ENCODE results near the gene PPP1R12A. TPM values are rescaled to one million over a fixed set of nuclear protein-coding genes. Genes with fewer than 3 reads are reported as not detected.
A peak's percentile ranks its signal among the peaks of the same experiment; 100 is the strongest.

The PPP1R12A gene
- total RNA-seq, 1 donor from 2014 or later = 91.3 TPM

- no peaks in the 10 kb centered on the region for H3K27me3 ChIP-seq (ENCODE audit: control insufficient read depth in 3 of 3, insufficient read depth in 3 of 3, low read length in 3 of 3)
- H3K27ac ChIP-seq (ENCODE audit: low read depth, low read length) = no peak overlapping the region
- no peak overlapping the region for H3K4me3 ChIP-seq (ENCODE audit: low read length in 3 of 3)
- no peaks in the 10 kb centered on the region for H3K9me3 ChIP-seq (ENCODE audit: control insufficient read depth in 3 of 3, low read length in 3 of 3)
- no peaks in the 10 kb centered on the region for H3K36me3 ChIP-seq (ENCODE audit: control insufficient read depth in 3 of 3, insufficient read depth in 3 of 3, low read length in 3 of 3)
- no peak overlapping the region for H3K9ac ChIP-seq (ENCODE audit: low read depth in 1 of 3, low read length in 3 of 3)
- H3K4me1 ChIP-seq (ENCODE audit: control insufficient read depth in 3 of 3, insufficient read depth in 3 of 3, low read length in 3 of 3) = peaks cover 0 to 3% (median 2%) of the 10 kb centered on the region in 3 donors
These were observed 3.9 kb upstream of the PPP1R12A start for GRCh38 chr12:79938843-79939242.

GRCh38 chr12:79936670-79937069 is 1.8 kb upstream of the PPP1R12A start:
- no peaks in the 10 kb centered on the region for H3K36me3 ChIP-seq (ENCODE audit: control insufficient read depth in 3 of 3, insufficient read depth in 3 of 3, low read length in 3 of 3)
- no peaks in the 10 kb centered on the region for H3K27me3 ChIP-seq (ENCODE audit: control insufficient read depth in 3 of 3, insufficient read depth in 3 of 3, low read length in 3 of 3)
- H3K9ac ChIP-seq (ENCODE audit: low read depth in 1 of 3, low read length in 3 of 3) = no peak overlapping the region
- peaks cover 3 to 13% (median 5%) of the 10 kb centered on the region in 3 donors for H3K4me1 ChIP-seq (ENCODE audit: control insufficient read depth in 3 of 3, insufficient read depth in 3 of 3, low read length in 3 of 3)
- no peaks in the 10 kb centered on the region for H3K9me3 ChIP-seq (ENCODE audit: control insufficient read depth in 3 of 3, low read length in 3 of 3)
- H3K4me3 ChIP-seq (ENCODE audit: low read length in 3 of 3) = no peak overlapping the region
- no peak overlapping the region for H3K27ac ChIP-seq (ENCODE audit: low read depth, low read length)

DNA sequence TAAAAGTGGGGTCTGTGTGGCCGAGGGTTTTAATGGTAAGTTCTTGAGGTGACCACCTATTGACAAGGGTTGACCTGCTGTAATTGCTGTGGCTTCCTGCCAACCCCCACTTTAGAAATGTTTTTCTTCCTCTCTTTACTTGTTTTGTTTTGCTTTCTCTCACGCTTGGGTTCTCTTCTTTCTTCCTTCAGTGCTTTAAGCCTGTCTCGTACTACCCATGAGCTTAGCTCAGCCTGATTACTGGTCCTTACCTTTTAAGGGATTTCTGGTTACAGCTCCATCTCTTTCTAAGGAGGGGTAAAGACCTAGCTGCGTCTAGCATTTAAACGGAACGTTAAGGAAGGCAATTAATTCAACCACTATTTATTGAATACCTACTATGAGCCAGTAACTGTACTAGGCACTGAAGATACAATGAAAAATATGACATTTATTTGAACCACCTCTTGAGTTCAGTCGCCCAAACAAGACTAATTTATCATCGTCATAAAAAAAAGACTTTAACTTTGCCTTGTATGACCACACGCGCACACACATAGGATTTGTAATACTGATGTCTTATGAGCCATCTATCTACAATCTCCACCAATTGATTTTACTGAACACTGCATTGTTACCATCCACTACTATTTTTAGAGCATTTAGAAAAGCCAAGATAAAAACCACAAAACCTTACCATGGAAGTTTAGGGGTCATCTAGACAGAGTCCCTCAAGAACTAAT is 888 bp upstream of the PPP1R12A start:
- Histone ChIP-seq H3K9ac (ENCODE audit: low read depth in 1 of 3, low read length in 3 of 3) (peak overlapping the region; percentile 93 to 97 (median 96)), H3K4me3 (ENCODE audit: low read length in 3 of 3) (peak overlapping the region; percentile 97 to 99 (median 97)), H3K4me1 (ENCODE audit: control insufficient read depth in 3 of 3, insufficient read depth in 3 of 3, low read length in 3 of 3) (peaks cover 3 to 13% (median 5%) of the 10 kb centered on the region in 3 donors), H3K9me3 (ENCODE audit: control insufficient read depth in 3 of 3, low read length in 3 of 3) (no peaks in the 10 kb centered on the region), H3K27ac (ENCODE audit: low read depth, low read length) (peak overlapping the region; percentile 95), H3K36me3 (ENCODE audit: control insufficient read depth in 3 of 3, insufficient read depth in 3 of 3, low read length in 3 of 3) (no peaks in the 10 kb centered on the region), H3K27me3 (ENCODE audit: control insufficient read depth in 3 of 3, insufficient read depth in 3 of 3, low read length in 3 of 3) (no peaks in the 10 kb centered on the region)

- Histone ChIP-seq H3K9ac (ENCODE audit: low read depth in 1 of 3, low read length in 3 of 3) (peak overlapping the region; percentile 92 to 97 (median 96)), H3K27ac (ENCODE audit: low read depth, low read length) (peak overlapping the region; percentile 95), H3K27me3 (ENCODE audit: control insufficient read depth in 3 of 3, insufficient read depth in 3 of 3, low read length in 3 of 3) (no peaks in the 10 kb centered on the region), H3K4me1 (ENCODE audit: control insufficient read depth in 3 of 3, insufficient read depth in 3 of 3, low read length in 3 of 3) (peaks cover 3 to 13% (median 5%) of the 10 kb centered on the region in 3 donors), H3K36me3 (ENCODE audit: control insufficient read depth in 3 of 3, insufficient read depth in 3 of 3, low read length in 3 of 3) (no peaks in the 10 kb centered on the region), H3K9me3 (ENCODE audit: control insufficient read depth in 3 of 3, low read length in 3 of 3) (no peaks in the 10 kb centered on the region), H3K4me3 (ENCODE audit: low read length in 3 of 3) (peak overlapping the region; percentile 97 to 99 (median 97))
These were observed 446 bp downstream of the PPP1R12A start for GRCh38 chr12:79934281-79935020.

- H3K4me1 ChIP-seq (ENCODE audit: control insufficient read depth in 3 of 3, insufficient read depth in 3 of 3, low read length in 3 of 3) = peaks cover 3 to 13% (median 5%) of the 10 kb centered on the region in 3 donors
- no peaks in the 10 kb centered on the region for H3K27me3 ChIP-seq (ENCODE audit: control insufficient read depth in 3 of 3, insufficient read depth in 3 of 3, low read length in 3 of 3)
- H3K36me3 ChIP-seq (ENCODE audit: control insufficient read depth in 3 of 3, insufficient read depth in 3 of 3, low read length in 3 of 3) = no peaks in the 10 kb centered on the region
- no peaks in the 10 kb centered on the region for H3K9me3 ChIP-seq (ENCODE audit: control insufficient read depth in 3 of 3, low read length in 3 of 3)
- peak overlapping the region; percentile 92 to 97 (median 96) for H3K9ac ChIP-seq (ENCODE audit: low read depth in 1 of 3, low read length in 3 of 3)
- H3K4me3 ChIP-seq (ENCODE audit: low read length in 3 of 3) = peak overlapping the region; percentile 97 to 99 (median 97)
- peak overlapping the region; percentile 95 for H3K27ac ChIP-seq (ENCODE audit: low read depth, low read length)
These were observed 1.2 kb downstream of the PPP1R12A start for GRCh38 chr12:79933532-79934264.

- H3K27ac ChIP-seq (ENCODE audit: low read depth, low read length) = peak overlapping the region; percentile 95
- H3K9ac ChIP-seq (ENCODE audit: low read depth in 1 of 3, low read length in 3 of 3) = peak overlapping the region; percentile 92 to 97 (median 96)
- H3K4me3 ChIP-seq (ENCODE audit: low read length in 3 of 3) = peak overlapping the region; percentile 97 to 99 (median 97)
- H3K4me1 ChIP-seq (ENCODE audit: control insufficient read depth in 3 of 3, insufficient read depth in 3 of 3, low read length in 3 of 3) = peaks cover 5 to 13% (median 5%) of the 10 kb centered on the region in 3 donors
- H3K9me3 ChIP-seq (ENCODE audit: control insufficient read depth in 3 of 3, low read length in 3 of 3) = no peaks in the 10 kb centered on the region
- H3K36me3 ChIP-seq (ENCODE audit: control insufficient read depth in 3 of 3, insufficient read depth in 3 of 3, low read length in 3 of 3) = no peaks in the 10 kb centered on the region
- H3K27me3 ChIP-seq (ENCODE audit: control insufficient read depth in 3 of 3, insufficient read depth in 3 of 3, low read length in 3 of 3) = no peaks in the 10 kb centered on the region
These were observed 1.9 kb downstream of the PPP1R12A start for GRCh38 chr12:79933043-79933442.

DNA sequence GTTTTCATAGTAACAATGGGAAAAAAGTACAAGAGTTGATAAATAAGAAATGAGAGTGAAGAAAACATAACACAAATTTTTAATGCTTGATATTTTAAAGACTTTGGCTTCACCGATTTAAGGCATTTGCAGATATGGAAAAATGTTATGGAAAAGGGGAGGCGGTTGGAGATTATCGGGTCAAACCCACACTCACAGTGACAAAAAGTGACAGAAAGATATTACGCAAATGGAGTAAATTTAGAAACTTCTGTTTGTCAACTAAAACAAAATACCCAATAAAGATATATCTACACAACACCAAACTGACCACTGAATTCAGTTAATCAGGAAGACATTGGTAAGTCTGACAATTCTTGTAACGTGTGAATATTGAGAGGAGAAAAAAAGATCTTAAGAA is 2.5 kb downstream of the PPP1R12A start:
- H3K4me1 ChIP-seq (ENCODE audit: control insufficient read depth in 3 of 3, insufficient read depth in 3 of 3, low read length in 3 of 3) = peaks cover 5 to 13% (median 6%) of the 10 kb centered on the region in 3 donors
- peak overlapping the region; percentile 95 for H3K27ac ChIP-seq (ENCODE audit: low read depth, low read length)

GRCh38 chr12:79929065-79929464 is 5.8 kb downstream of the PPP1R12A start:
- Histone ChIP-seq H3K27ac (ENCODE audit: low read depth, low read length) (no peak overlapping the region), H3K27me3 (ENCODE audit: control insufficient read depth in 3 of 3, insufficient read depth in 3 of 3, low read length in 3 of 3) (no peaks in the 10 kb centered on the region), H3K4me3 (ENCODE audit: low read length in 3 of 3) (no peak overlapping the region), H3K9me3 (ENCODE audit: control insufficient read depth in 3 of 3, low read length in 3 of 3) (no peaks in the 10 kb centered on the region), H3K36me3 (ENCODE audit: control insufficient read depth in 3 of 3, insufficient read depth in 3 of 3, low read length in 3 of 3) (no peaks in the 10 kb centered on the region), H3K4me1 (ENCODE audit: control insufficient read depth in 3 of 3, insufficient read depth in 3 of 3, low read length in 3 of 3) (peaks cover 3 to 10% (median 10%) of the 10 kb centered on the region in 3 donors), H3K9ac (ENCODE audit: low read depth in 1 of 3, low read length in 3 of 3) (no peak overlapping the region)

More for the DNA sequence above, 2.5 kb downstream of the PPP1R12A start:
- Histone ChIP-seq H3K9me3 (ENCODE audit: control insufficient read depth in 3 of 3, low read length in 3 of 3) (no peaks in the 10 kb centered on the region), H3K9ac (ENCODE audit: low read depth in 1 of 3, low read length in 3 of 3) (no peak overlapping the region), H3K4me3 (ENCODE audit: low read length in 3 of 3) (peak overlapping the region in 2 of 3 donors; percentile 11 to 97), H3K36me3 (ENCODE audit: control insufficient read depth in 3 of 3, insufficient read depth in 3 of 3, low read length in 3 of 3) (no peaks in the 10 kb centered on the region), H3K27me3 (ENCODE audit: control insufficient read depth in 3 of 3, insufficient read depth in 3 of 3, low read length in 3 of 3) (no peaks in the 10 kb centered on the region)

GRCh38 chr12:79927772-79928474 is 7.0 kb downstream of the PPP1R12A start:
- H3K36me3 ChIP-seq (ENCODE audit: control insufficient read depth in 3 of 3, insufficient read depth in 3 of 3, low read length in 3 of 3) = no peaks in the 10 kb centered on the region
- H3K9me3 ChIP-seq (ENCODE audit: control insufficient read depth in 3 of 3, low read length in 3 of 3) = no peaks in the 10 kb centered on the region
- H3K27me3 ChIP-seq (ENCODE audit: control insufficient read depth in 3 of 3, insufficient read depth in 3 of 3, low read length in 3 of 3) = no peaks in the 10 kb centered on the region
- peaks cover 3 to 5% (median 3%) of the 10 kb centered on the region in 3 donors for H3K4me1 ChIP-seq (ENCODE audit: control insufficient read depth in 3 of 3, insufficient read depth in 3 of 3, low read length in 3 of 3)
- no peak overlapping the region for H3K4me3 ChIP-seq (ENCODE audit: low read length in 3 of 3)
- no peak overlapping the region for H3K9ac ChIP-seq (ENCODE audit: low read depth in 1 of 3, low read length in 3 of 3)
- no peak overlapping the region for H3K27ac ChIP-seq (ENCODE audit: low read depth, low read length)

Measured in skeletal muscle tissue (tissue), 4 donors.